Measurements from ENCODE around the gene TCF12.

DNA sequence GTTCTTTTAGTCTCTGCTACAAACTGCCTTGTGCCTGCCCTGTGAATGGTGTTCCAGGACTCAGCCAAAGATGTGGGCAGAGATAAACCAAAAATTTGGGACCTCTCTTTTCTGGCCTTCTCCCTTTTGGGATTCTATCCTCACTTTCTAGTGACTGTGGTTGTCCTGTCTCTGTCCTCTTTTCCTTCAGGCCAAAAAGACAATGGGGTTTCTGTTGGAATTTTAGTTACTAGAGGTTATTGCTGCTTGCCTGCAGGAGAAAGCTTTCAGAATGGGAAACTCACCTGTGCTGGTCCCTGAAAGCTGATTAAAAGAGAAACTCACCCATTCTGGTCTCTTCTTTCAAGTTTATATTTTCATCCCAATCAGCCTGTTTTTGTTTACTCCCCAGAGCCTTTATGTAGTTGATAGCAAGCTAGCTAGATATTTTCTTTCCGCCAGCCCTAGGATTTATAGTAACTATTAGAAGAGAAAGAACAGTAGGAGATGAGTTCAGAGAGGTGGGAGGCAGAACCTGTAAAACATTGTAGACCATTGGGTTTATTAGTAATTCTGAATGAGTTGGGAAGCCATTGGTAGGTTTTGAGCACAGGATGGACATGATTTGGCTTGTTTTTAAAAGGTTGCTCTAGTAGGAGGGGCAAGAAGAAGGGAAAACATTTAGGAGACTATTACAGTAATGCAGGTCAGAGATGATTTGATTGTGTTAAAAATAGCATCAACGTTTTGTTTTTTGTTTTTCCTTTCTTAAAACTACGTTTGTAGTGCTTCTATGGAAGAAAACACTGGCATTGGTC lies 138.9 kb downstream of the TCF12 start:
- TF ChIP-seq, protein P1, sequence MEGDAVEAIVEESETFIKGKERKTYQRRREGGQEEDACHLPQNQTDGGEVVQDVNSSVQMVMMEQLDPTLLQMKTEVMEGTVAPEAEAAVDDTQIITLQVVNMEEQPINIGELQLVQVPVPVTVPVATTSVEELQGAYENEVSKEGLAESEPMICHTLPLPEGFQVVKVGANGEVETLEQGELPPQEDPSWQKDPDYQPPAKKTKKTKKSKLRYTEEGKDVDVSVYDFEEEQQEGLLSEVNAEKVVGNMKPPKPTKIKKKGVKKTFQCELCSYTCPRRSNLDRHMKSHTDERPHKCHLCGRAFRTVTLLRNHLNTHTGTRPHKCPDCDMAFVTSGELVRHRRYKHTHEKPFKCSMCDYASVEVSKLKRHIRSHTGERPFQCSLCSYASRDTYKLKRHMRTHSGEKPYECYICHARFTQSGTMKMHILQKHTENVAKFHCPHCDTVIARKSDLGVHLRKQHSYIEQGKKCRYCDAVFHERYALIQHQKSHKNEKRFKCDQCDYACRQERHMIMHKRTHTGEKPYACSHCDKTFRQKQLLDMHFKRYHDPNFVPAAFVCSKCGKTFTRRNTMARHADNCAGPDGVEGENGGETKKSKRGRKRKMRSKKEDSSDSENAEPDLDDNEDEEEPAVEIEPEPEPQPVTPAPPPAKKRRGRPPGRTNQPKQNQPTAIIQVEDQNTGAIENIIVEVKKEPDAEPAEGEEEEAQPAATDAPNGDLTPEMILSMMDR (IDR thresholded peaks at IDR 0.05; ENCODE audit: low read length): no peak
- no peak for TF ChIP-seq EZH2 (IDR thresholded peaks at IDR 0.05; ENCODE audit: borderline replicate concordance, low read length)
